K562 (cell line): Measurements from ENCODE around the gene ADM. TPM values are rescaled to one million over a fixed set of nuclear protein-coding genes. Genes with fewer than 3 reads are reported as not detected.

Experiments
- BCOR ChIP-seq: fragments of 450-650 bp; IDR thresholded peaks from 2 replicates; pipeline ENCODE4 v1.6.1; 2016
- CBX3 ChIP-seq, 2 experiments: IDR thresholded peaks; 1 replicate in 1 of 2; 2 replicates in 1 of 2; pipeline ENCODE4 v1.6.1; 2012; ENCODE audit warnings: inconsistent platforms in 2 of 2, low read length in 2 of 2, borderline replicate concordance in 1 of 2, control low read depth in 1 of 2
- DPF2 ChIP-seq: fragments of 450-650 bp; IDR thresholded peaks from 2 replicates; pipeline ENCODE4 v1.6.1; 2016
- E4F1 ChIP-seq: fragments of 250-450 bp; sonication (Bioruptor Pico); IDR thresholded peaks from 2 replicates; pipeline ENCODE4 v1.5.0; 2021; ENCODE audit warnings: mild to moderate bottlenecking, borderline replicate concordance
- ETV5 ChIP-seq: sonication (generic); formaldehyde crosslinking; IDR thresholded peaks from 2 replicates; pipeline ENCODE4 v1.4.0; 2020; ENCODE audit warnings: low read depth, mild to moderate bottlenecking, missing genetic modification reagents
- FOS ChIP-seq: IDR thresholded peaks from 3 replicates; pipeline ENCODE4 v1.6.1; 2011; ENCODE audit not compliant: insufficient read length; ENCODE audit errors: extremely low read depth
- GTF2A2 ChIP-seq: IDR thresholded peaks from 2 replicates; pipeline ENCODE4 v1.6.1; 2016; ENCODE audit warnings: mild to moderate bottlenecking, missing genetic modification characterization, missing compliant biosample characterization
- HNRNPH1 ChIP-seq: fragments of 200-400 bp; formaldehyde crosslinking; optimal IDR thresholded peaks from 2 replicates; pipeline ENCODE3; 2017; ENCODE audit warnings: low read depth, mild to moderate bottlenecking, low read length, moderate library complexity
- KLF16 ChIP-seq: IDR thresholded peaks from 2 replicates; pipeline ENCODE4 v1.6.1; 2016; ENCODE audit warnings: antibody characterized with exemption
- MAFF ChIP-seq: IDR thresholded peaks from 2 replicates; pipeline ENCODE4 v1.6.1; 2012; ENCODE audit warnings: low read length, improper control_type of control experiment
- MEIS2 ChIP-seq: fragments of 450-650 bp; IDR thresholded peaks from 2 replicates; pipeline ENCODE4 v1.6.1; 2014; ENCODE audit warnings: mild to moderate bottlenecking; ENCODE audit not compliant: partially characterized antibody
- PBX2 ChIP-seq, 2 experiments: IDR thresholded peaks in 1 of 2; conservative IDR thresholded peaks in 1 of 2; 2 replicates each; pipeline ENCODE4 v1.6.1; 2016; ENCODE audit warnings: low read depth in 2 of 2, mild to moderate bottlenecking in 1 of 2, missing compliant biosample characterization in 1 of 2, missing genetic modification characterization in 1 of 2, moderate library complexity in 1 of 2
- PCBP1 ChIP-seq: fragments of 200-400 bp; formaldehyde crosslinking; IDR thresholded peaks from 2 replicates; pipeline ENCODE4 v1.6.1; 2018; ENCODE audit warnings: mild to moderate bottlenecking, low read depth, low read length; ENCODE audit not compliant: poor library complexity, severe bottlenecking
- POLR3A ChIP-seq: IDR thresholded peaks from 2 replicates; pipeline ENCODE4 v1.6.1; 2011; ENCODE audit warnings: borderline replicate concordance, mild to moderate bottlenecking, moderate library complexity; ENCODE audit not compliant: insufficient read length, insufficient read depth; ENCODE audit errors: extremely low read depth
- PRMT5 ChIP-seq: sonication (generic); formaldehyde crosslinking; IDR thresholded peaks from 2 replicates; pipeline ENCODE4 v1.5.0; 2020; ENCODE audit warnings: missing genetic modification reagents
- PTTG1 ChIP-seq: fragments of 450-650 bp; IDR thresholded peaks from 2 replicates; pipeline ENCODE4 v1.6.1; 2016; ENCODE audit warnings: low read depth, mild to moderate bottlenecking, missing genetic modification characterization, missing compliant biosample characterization
- SNIP1 ChIP-seq: fragments of 450-650 bp; IDR thresholded peaks from 2 replicates; pipeline ENCODE4 v1.7.1; 2017; ENCODE audit warnings: low read depth, mild to moderate bottlenecking
- TBL1XR1 ChIP-seq, 2 experiments: IDR thresholded peaks; 2 replicates each; pipeline ENCODE4 v1.6.1; 2012; ENCODE audit warnings: improper control_type of control experiment in 2 of 2, low read length in 2 of 2, mild to moderate bottlenecking in 1 of 2
- TCF3 ChIP-seq: sonication (generic); formaldehyde crosslinking; IDR thresholded peaks from 2 replicates; pipeline ENCODE4 v1.4.0; 2020; ENCODE audit warnings: mild to moderate bottlenecking, missing genetic modification reagents
- ZHX1 ChIP-seq: fragments of 150-350 bp; conservative IDR thresholded peaks from 2 replicates; pipeline ENCODE4 v1.6.1; 2014; ENCODE audit warnings: low read length
- polyA plus RNA-seq, 8 experiments: library from polyadenylated mRNA; depleted of rRNA in 4 of 8; stranded (reverse) in 5 of 8; unstranded in 3 of 8; fragments of >200 nt; fragmentation: Nextera tagmentation in 2 of 8; fragmentation: Illumina TruSeq in 1 of 8; extraction: Ambion mirVana in 2 of 8; extraction: Trizol in 1 of 8; gene quantifications; 2 replicates each; pipeline versions ENCODE4 v1.2.1 to v1.2.3, GENCODE V29; 2011 to 2014; ENCODE audit warnings: inconsistent platforms in 1 of 8, missing spikeins in 1 of 8
- total RNA-seq, 7 experiments: library from RNA; depleted of rRNA in 6 of 7; stranded (reverse); fragments of >200 nt in 6 of 7; fragmentation: Illumina TruSeq in 2 of 7; extraction: Trizol in 2 of 7; gene quantifications; 2 replicates each; pipeline versions ENCODE4 v1.2.1 to v1.2.3, GENCODE V29; 2011 to 2021; ENCODE audit warnings: low replicate concordance in 1 of 7

The ADM gene
- total and polyA plus RNA-seq, 9 of the 15 experiments (the other 6 are each of a cell fraction or from before 2014, with no cell fraction given): 0.23 to 0.49 (median 0.32) TPM; not detected in 6

- no peak for TF ChIP-seq E4F1 (CRISPR knock-in tag)
- peak; percentile 77 for TF ChIP-seq MEIS2
- TF ChIP-seq GTF2A2 (tag): no peak
- TF ChIP-seq SNIP1: no peak
- TF ChIP-seq KLF16: peak; percentile 18; the same call in 1 of the 2 replicates
- TF ChIP-seq BCOR: no peak
- no peak for TF ChIP-seq PTTG1
- no peak for TF ChIP-seq ZHX1
- TF ChIP-seq MAFF: peak; percentile 21; the same call in 1 of the 2 replicates
- no peak for TF ChIP-seq TCF3 (CRISPR knock-in tag)
- no peak for TF ChIP-seq TBL1XR1 (IDR thresholded peaks at IDR 0.05; ENCODE audit: low read length in 2 of 2)
- no peak for TF ChIP-seq CBX3 (IDR thresholded peaks at IDR 0.05; ENCODE audit: borderline replicate concordance in 1 of 2, low read length in 2 of 2)
- no peak for TF ChIP-seq PCBP1
- TF ChIP-seq FOS: no peak
- TF ChIP-seq HNRNPH1: no peak
- TF ChIP-seq PBX2 (CRISPR knock-in tag; IDR thresholded peaks at IDR 0.05; ENCODE audit: low read depth): no peak
- TF ChIP-seq PBX2 (tag; conservative IDR thresholded peaks at IDR 0.05; ENCODE audit: low read depth): peak; percentile 29; the same call in 1 of the 2 replicates
- TF ChIP-seq PRMT5 (CRISPR knock-in tag): no peak
- no peak for TF ChIP-seq ETV5 (CRISPR knock-in tag)
- no peak for TF ChIP-seq POLR3A
- TF ChIP-seq DPF2: no peak
Measured at GRCh38 chr11:10328314-10329098, 23.6 kb downstream of the ADM start (continued).
